GM12878 (cell line): ENCODE measurements around the gene PRRT4. TPM values are rescaled to one million over a fixed set of nuclear protein-coding genes. Genes with fewer than 3 reads are reported as not detected.
A peak's percentile ranks its signal among the peaks of the same experiment; 100 is the strongest.

ENCODE experiments used
- ATAC-seq: fragments of 200-7000 bp; cut with Tn5 transposase; 3 replicates; pipeline ENCODE4 v1.9.1; 2020; ENCODE audit warnings: mild to moderate bottlenecking, moderate library complexity
- BruUV-seq: library from RNA; stranded (reverse); fragments of 400-500 nt; replicated peaks from 2 replicates; lab custom pipeline; 2021; lab: Mats Ljungman, UMichigan
- CTCF ChIA-PET: fragments of 300-600 bp; sonication (Branson Sonifier 250); formaldehyde crosslinking; extraction: SDS; loops from one replicate; lab custom pipeline; 2021; ENCODE audit warnings: inconsistent platforms; lab: Yijun Ruan, JAX
- POLR2A ChIA-PET: fragments of 350-600 bp; formaldehyde crosslinking; extraction: SDS; loops from one replicate; lab custom pipeline; 2021; ENCODE audit warnings: inconsistent platforms; lab: Charles Lee
- RAD21 ChIA-PET: fragments of 300-600 bp; sonication (Branson Sonifier 250); formaldehyde crosslinking; loops from one replicate; lab custom pipeline; 2023; ENCODE audit warnings: antibody characterized with exemption; ENCODE audit not compliant: unreplicated experiment; lab: Charles Lee
- SMC1A ChIA-PET: fragments of 300-600 bp; sonication (Branson Sonifier 250); formaldehyde crosslinking; loops from one replicate; lab custom pipeline; 2023; ENCODE audit not compliant: unreplicated experiment, uncharacterized antibody; lab: Charles Lee
- DNase-seq: peaks from one replicate; pipeline ENCODE4 v3.0.0-alpha.2; 2011; ENCODE audit warnings: low read depth, low spot score
- FAIRE-seq: peaks from 3 replicates; lab custom pipeline; 2011; peaks lifted over from hg19 to GRCh38; lab: Jason Lieb, UNC
- H2AFZ ChIP-seq: 2 replicates; pipeline ENCODE4 v1.6.0; 2011; ENCODE audit warnings: low read depth, low read length, control low read depth; ENCODE audit not compliant: control insufficient read depth
- H3K27ac ChIP-seq: 2 replicates; pipeline ENCODE4 v1.5.1; 2011; ENCODE audit warnings: control low read depth; ENCODE audit not compliant: control insufficient read depth, insufficient read depth
- H3K27me3 ChIP-seq, 2 experiments: replicated peaks in 1 of 2; 2 replicates each; pipeline versions ENCODE4 v1.6.0 to v1.6.1; 2011; ENCODE audit warnings: low read length in 1 of 2; ENCODE audit not compliant: control insufficient read depth in 2 of 2, insufficient read depth in 2 of 2
- H3K36me3 ChIP-seq, 2 experiments: 2 replicates each; pipeline ENCODE4 v1.5.1; 2011; ENCODE audit warnings: low read length in 1 of 2; ENCODE audit not compliant: control insufficient read depth in 2 of 2, insufficient read depth in 2 of 2
- H3K4me1 ChIP-seq: 2 replicates; pipeline ENCODE4 v1.6.1; 2011; ENCODE audit warnings: mild to moderate bottlenecking, low read length, moderate library complexity, mixed read lengths; ENCODE audit not compliant: control insufficient read depth, insufficient read depth
- H3K4me2 ChIP-seq: 2 replicates; pipeline ENCODE4 v1.6.0; 2011; ENCODE audit warnings: control low read depth; ENCODE audit not compliant: control insufficient read depth, insufficient read depth
- H3K4me3 ChIP-seq: fragments of 200-600 bp; sonication (generic); 2 replicates; pipeline ENCODE4 v1.5.1; 2016
- H3K79me2 ChIP-seq: 2 replicates; pipeline ENCODE4 v1.6.0; 2011; ENCODE audit warnings: low read length; ENCODE audit not compliant: control insufficient read depth, insufficient read depth
- H3K9ac ChIP-seq: 2 replicates; pipeline ENCODE4 v1.8.0; 2011; ENCODE audit warnings: low read length, control low read depth, mixed read lengths; ENCODE audit not compliant: control insufficient read depth, insufficient read depth
- H3K9me3 ChIP-seq: replicated peaks from 3 replicates; pipeline ENCODE4 v1.5.1; 2011; ENCODE audit warnings: mild to moderate bottlenecking, low read length; ENCODE audit not compliant: control insufficient read depth, insufficient read depth
- H4K20me1 ChIP-seq: 2 replicates; pipeline ENCODE4 v1.6.0; 2011; ENCODE audit not compliant: control insufficient read depth, insufficient read depth
- NR2F1 ChIP-seq: fragments of 450-650 bp; conservative IDR thresholded peaks from 2 replicates; pipeline ENCODE4 v1.6.1; 2017; ENCODE audit warnings: mild to moderate bottlenecking
- RELB ChIP-seq: fragments of 450-650 bp; IDR thresholded peaks from 2 replicates; pipeline ENCODE4 v1.6.1; 2017; ENCODE audit warnings: low read depth, mild to moderate bottlenecking, moderate library complexity
- WGBS: methylation state at CpG from one replicate; pipeline ENCODE4 v1.1.6; 2016; ENCODE audit warnings: low lambda C conversion rate; ENCODE audit not compliant: insufficient replicate concordance, insufficient coverage; ENCODE audit errors: missing lambda C conversion rate; 5-methylcytosine and 5-hydroxymethylcytosine counted together
- in situ Hi-C: fragments of 300-500 bp; cut with MboI; formaldehyde crosslinking; loops from 9 replicates; pipeline ENCODE4 v1.14.3; 2018; ENCODE audit warnings: mixed read lengths
- intact Hi-C: fragments of 100-400 bp; cut with micrococcal nuclease; formaldehyde crosslinking; loops from one replicate; pipeline ENCODE4 v1.14.2; 2022; ENCODE audit not compliant: unreplicated experiment
- polyA plus RNA-seq, 11 experiments: library from polyadenylated mRNA; depleted of rRNA in 4 of 11; unstranded in 6 of 11; stranded (reverse) in 5 of 11; fragments of >200 nt; fragmentation: Nextera tagmentation in 4 of 11; fragmentation: Illumina TruSeq in 1 of 11; extraction: Ambion mirVana in 4 of 11; extraction: Trizol in 1 of 11; gene quantifications; 1 replicate in 1 of 11; 2 replicates in 10 of 11; pipeline versions ENCODE4 v1.2.1 to v1.2.3, GENCODE V29; 2011 to 2016; ENCODE audit warnings: inconsistent platforms in 2 of 11, missing spikeins in 2 of 11, low read depth in 1 of 11
- total RNA-seq, 4 experiments: library from RNA; depleted of rRNA in 3 of 4; stranded (reverse); fragments of >200 nt in 3 of 4; fragmentation: Illumina TruSeq in 1 of 4; extraction: Trizol in 1 of 4; gene quantifications; 2 replicates each; pipeline versions ENCODE4 v1.2.1 to v1.2.3, GENCODE V29; 2013 to 2021

The PRRT4 gene
- total and polyA plus RNA-seq, 10 of the 15 experiments (the other 5 are each of a cell fraction or from before 2014, with no cell fraction given), result not detected

- Histone ChIP-seq H3K27ac (no peak overlapping the region), H2AFZ (no peak overlapping the region), H3K36me3 (no peaks in the 10 kb centered on the region), H3K27me3 (no peaks in the 10 kb centered on the region; a peak in 1 of 4 replicates), H3K79me2 (peaks cover 12% of the 10 kb centered on the region), H3K9ac (no peak overlapping the region), H3K4me3 (no peak overlapping the region), H4K20me1 (no peaks in the 10 kb centered on the region), H3K4me1 (peaks cover 14% of the 10 kb centered on the region), H3K4me2 (0 out of 2 replicates have a peak overlapping the region, but pooled peaks have one; percentile 13), H3K9me3 (no peaks in the 10 kb centered on the region)
- WGBS, result 44% methylated on average over 14 of the region's 17 CpGs
- ChIA-PET RAD21 (interaction anchor here (1.0 to 4.9 kb wide), 2 partner anchors 20 to 23 kb away, joined by 3 to 23 read pairs; no protein-coding TSS in a partner anchor), POLR2A (no interaction called here), SMC1A (interaction anchor here (1.1 to 5.8 kb wide), 3 partner anchors 9 to 19 kb away, joined by 3 to 43 read pairs (median 12); no protein-coding TSS in a partner anchor), CTCF (interaction anchor here (0.9 to 23.9 kb wide), 3 partner anchors 10 to 25 kb away, joined by 3 to 458 read pairs (median 3); no protein-coding TSS in a partner anchor)
- in situ Hi-C loops (no loop called here), intact Hi-C loops (no loop called here)
- no peak for DNase-seq
- no peak for ATAC-seq
- BruUV-seq, result no TSS peak
- TF ChIP-seq RELB (no peak), NR2F1 (0 out of 2 replicates have a peak, but pooled peaks have one; percentile 29)
- FAIRE-seq, result no peak
These were observed 45.1 kb upstream of the PRRT4 start for GRCh38 chr7:128406314-128407232.
